Measurements from ENCODE around the gene KIAA1217. TPM values are rescaled to one million over a fixed set of nuclear protein-coding genes. Genes with fewer than 3 reads are reported as not detected.
A peak's percentile ranks its signal among the peaks of the same experiment; 100 is the strongest.

Gene KIAA1217
- polyA plus RNA-seq, 1 of the 3 experiments (the other 2 are of a cell fraction), result 7.2 TPM

DNA sequence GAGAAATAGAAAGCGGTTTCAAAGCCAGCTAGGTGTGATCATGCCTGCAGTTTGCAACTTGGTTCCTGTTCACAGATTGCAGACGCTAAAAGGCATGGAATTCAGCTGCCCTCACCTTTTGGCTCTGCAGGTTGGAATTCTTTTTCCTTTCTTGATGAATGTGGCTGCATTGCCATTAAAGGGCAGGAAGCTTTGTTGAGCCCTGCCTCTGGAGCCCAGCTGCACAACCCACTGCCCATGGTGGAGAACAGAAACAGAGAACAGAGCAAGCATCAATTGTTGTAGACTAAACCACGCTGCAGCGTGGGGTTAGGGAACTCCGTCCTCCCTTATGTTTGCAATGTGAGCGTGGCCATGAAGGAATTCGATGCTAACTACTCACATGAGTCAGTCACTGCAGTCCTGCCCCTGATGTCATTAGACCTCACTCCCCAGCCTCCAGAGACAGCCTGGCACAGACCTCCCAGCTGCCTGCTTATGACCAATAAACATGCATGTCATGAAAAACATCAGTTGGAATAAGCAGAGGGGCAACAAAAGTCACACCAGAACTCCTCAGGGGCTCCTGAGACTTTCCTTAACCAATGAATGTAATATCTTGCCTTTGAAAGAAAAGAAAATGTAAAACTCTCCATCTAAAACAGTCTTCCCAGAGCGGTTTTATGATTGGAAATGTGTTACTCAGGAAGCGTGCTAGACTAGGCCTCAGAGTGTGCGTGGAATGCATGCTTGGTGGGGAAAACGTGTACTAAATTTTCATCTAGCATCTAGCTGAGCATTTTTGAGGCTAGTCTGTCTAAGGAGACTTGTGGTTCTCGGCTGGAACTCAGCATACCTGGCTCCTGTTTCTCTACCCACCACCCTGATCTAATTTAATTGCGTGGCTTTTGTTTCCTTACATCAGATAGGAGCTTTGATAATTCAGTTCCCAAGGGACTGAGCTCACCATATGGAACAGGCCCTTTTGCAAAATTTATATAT lies 232.2 kb downstream of the KIAA1217 start:
- Histone ChIP-seq H3K27ac (ENCODE audit: low read depth in 2 of 2, low read length in 1 of 2) (peak overlapping the region in 1 of 2 experiments; percentile 19; a peak in 1 of 4 replicates), H3K27me3 (ENCODE audit: insufficient read depth) (no peaks in the 10 kb centered on the region), H3K4me1 (ENCODE audit: control insufficient read depth in 1 of 2, insufficient read depth in 2 of 2, low read depth in 1 of 2, low read length in 1 of 2) (peaks cover 0 to 19% of the 10 kb centered on the region in 2 experiments), H3K9me3 (no peaks in the 10 kb centered on the region), H3K4me2 (no peak overlapping the region), H3K79me2 (ENCODE audit: insufficient read depth) (no peaks in the 10 kb centered on the region), H3K36me3 (replicated peaks in 1 of 2; ENCODE audit: control insufficient read depth in 1 of 2, insufficient read depth in 2 of 2, low read length in 1 of 2) (no peaks in the 10 kb centered on the region), H4K20me1 (ENCODE audit: insufficient read depth) (no peaks in the 10 kb centered on the region), H2AFZ (ENCODE audit: low read depth) (no peak overlapping the region), H3F3A (replicated peaks; ENCODE audit: insufficient read depth) (peaks cover 20% of the 10 kb centered on the region), H3K9me2 (no peaks in the 10 kb centered on the region), H3K4me3 (ENCODE audit: low read depth in 2 of 2, low read length in 1 of 2) (no peak overlapping the region), H3K9ac (no peak overlapping the region)
- TF ChIP-seq, protein P1, sequence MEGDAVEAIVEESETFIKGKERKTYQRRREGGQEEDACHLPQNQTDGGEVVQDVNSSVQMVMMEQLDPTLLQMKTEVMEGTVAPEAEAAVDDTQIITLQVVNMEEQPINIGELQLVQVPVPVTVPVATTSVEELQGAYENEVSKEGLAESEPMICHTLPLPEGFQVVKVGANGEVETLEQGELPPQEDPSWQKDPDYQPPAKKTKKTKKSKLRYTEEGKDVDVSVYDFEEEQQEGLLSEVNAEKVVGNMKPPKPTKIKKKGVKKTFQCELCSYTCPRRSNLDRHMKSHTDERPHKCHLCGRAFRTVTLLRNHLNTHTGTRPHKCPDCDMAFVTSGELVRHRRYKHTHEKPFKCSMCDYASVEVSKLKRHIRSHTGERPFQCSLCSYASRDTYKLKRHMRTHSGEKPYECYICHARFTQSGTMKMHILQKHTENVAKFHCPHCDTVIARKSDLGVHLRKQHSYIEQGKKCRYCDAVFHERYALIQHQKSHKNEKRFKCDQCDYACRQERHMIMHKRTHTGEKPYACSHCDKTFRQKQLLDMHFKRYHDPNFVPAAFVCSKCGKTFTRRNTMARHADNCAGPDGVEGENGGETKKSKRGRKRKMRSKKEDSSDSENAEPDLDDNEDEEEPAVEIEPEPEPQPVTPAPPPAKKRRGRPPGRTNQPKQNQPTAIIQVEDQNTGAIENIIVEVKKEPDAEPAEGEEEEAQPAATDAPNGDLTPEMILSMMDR (IDR thresholded peaks at IDR 0.05), result no peak
- TF ChIP-seq TCF12 (IDR thresholded peaks at IDR 0.05) (no peak), TAF1 (IDR thresholded peaks at IDR 0.05; ENCODE audit: borderline replicate concordance, low read depth, low read length) (no peak), MEF2A (IDR thresholded peaks at IDR 0.05; ENCODE audit: borderline replicate concordance, low read depth) (no peak), SMC3 (IDR thresholded peaks at IDR 0.05; ENCODE audit: low read depth, low read length) (no peak), FOSL2 (IDR thresholded peaks at IDR 0.05; ENCODE audit: borderline replicate concordance, low read depth) (no peak), EP300 (IDR thresholded peaks at IDR 0.05; ENCODE audit: borderline replicate concordance in 1 of 2, low read depth in 1 of 2, low read length in 1 of 2) (no peak), GABPA (IDR thresholded peaks at IDR 0.05; ENCODE audit: low read depth) (no peak), RAD21 (IDR thresholded peaks at IDR 0.05; ENCODE audit: low read length) (no peak), RFX5 (IDR thresholded peaks at IDR 0.05; ENCODE audit: low read length) (no peak), FOXM1 (IDR thresholded peaks at IDR 0.05; ENCODE audit: low read depth) (no peak), GATA2 (CRISPR knock-in tag; IDR thresholded peaks at IDR 0.05) (no peak), NFIC (IDR thresholded peaks at IDR 0.05; ENCODE audit: borderline replicate concordance) (no peak), ELF1 (IDR thresholded peaks at IDR 0.05) (no peak)
- TF ChIP-seq, protein P2, sequence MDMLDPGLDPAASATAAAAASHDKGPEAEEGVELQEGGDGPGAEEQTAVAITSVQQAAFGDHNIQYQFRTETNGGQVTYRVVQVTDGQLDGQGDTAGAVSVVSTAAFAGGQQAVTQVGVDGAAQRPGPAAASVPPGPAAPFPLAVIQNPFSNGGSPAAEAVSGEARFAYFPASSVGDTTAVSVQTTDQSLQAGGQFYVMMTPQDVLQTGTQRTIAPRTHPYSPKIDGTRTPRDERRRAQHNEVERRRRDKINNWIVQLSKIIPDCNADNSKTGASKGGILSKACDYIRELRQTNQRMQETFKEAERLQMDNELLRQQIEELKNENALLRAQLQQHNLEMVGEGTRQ (IDR thresholded peaks at IDR 0.05; ENCODE audit: borderline replicate concordance, low read depth, low read length), result no peak
- TF ChIP-seq, protein P3, sequence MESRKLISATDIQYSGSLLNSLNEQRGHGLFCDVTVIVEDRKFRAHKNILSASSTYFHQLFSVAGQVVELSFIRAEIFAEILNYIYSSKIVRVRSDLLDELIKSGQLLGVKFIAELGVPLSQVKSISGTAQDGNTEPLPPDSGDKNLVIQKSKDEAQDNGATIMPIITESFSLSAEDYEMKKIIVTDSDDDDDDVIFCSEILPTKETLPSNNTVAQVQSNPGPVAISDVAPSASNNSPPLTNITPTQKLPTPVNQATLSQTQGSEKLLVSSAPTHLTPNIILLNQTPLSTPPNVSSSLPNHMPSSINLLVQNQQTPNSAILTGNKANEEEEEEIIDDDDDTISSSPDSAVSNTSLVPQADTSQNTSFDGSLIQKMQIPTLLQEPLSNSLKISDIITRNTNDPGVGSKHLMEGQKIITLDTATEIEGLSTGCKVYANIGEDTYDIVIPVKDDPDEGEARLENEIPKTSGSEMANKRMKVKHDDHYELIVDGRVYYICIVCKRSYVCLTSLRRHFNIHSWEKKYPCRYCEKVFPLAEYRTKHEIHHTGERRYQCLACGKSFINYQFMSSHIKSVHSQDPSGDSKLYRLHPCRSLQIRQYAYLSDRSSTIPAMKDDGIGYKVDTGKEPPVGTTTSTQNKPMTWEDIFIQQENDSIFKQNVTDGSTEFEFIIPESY (IDR thresholded peaks at IDR 0.05; ENCODE audit: borderline replicate concordance, low read depth), result no peak
- POLR2A ChIA-PET, result no interaction called here
- CTCF ChIA-PET, result interaction anchor here (1.1 to 1.4 kb wide), 2 partner anchors 12 to 62 kb away, joined by 3 to 4 read pairs; no protein-coding TSS in a partner anchor
- DNase-seq, result no peak
- 75% methylated on average over 13 of the region's 13 CpGs for WGBS (ENCODE audit: low lambda C conversion rate)
